Suprapubic skin (tissue), 3 donors: ENCODE data around the gene CATSPERB.

Experiments
- CTCF ChIP-seq, 2 donors: fragments of 200-600 bp in 1 of 2; fragments of 450-650 bp in 1 of 2; sonication (generic) in 1 of 2; IDR thresholded peaks; one replicate each; pipeline ENCODE4 v1.5.1; 2016 to 2019; ENCODE audit warnings: antibody characterized with exemption in 2 of 2, mild to moderate bottlenecking in 1 of 2, moderate library complexity in 1 of 2
- POLR2A ChIP-seq, 2 donors: fragments of 450-650 bp; IDR thresholded peaks; one replicate each; pipeline ENCODE4 v1.6.1; 2017; ENCODE audit warnings: antibody characterized with exemption in 2 of 2, mild to moderate bottlenecking in 2 of 2, moderate library complexity in 2 of 2

- TF ChIP-seq POLR2A (IDR thresholded peaks at IDR 0.05) = no peak
- TF ChIP-seq CTCF (IDR thresholded peaks at IDR 0.05) = no peak
These were observed 84.0 kb downstream of the CATSPERB start for GRCh38 chr14:91647856-91648255.
